KBM-7 (cell line): ENCODE data around the gene HECW1.
"Not testable (repeated sequence)": the region's sequence is repeated elsewhere in the genome, so short reads cannot be mapped to it uniquely, and the experiment has no call there.

Experiments
- DNase-seq: peaks from one replicate; pipeline ENCODE4 v3.0.0-alpha.2; 2015
- in situ Hi-C: fragments of 300-500 bp; cut with MboI; formaldehyde crosslinking; loops from 2 replicates; pipeline ENCODE4 v1.14.3; 2020; ENCODE audit warnings: low sequenced_read_pairs, low pct_unique_long_range_greater_than_20kb, mixed read lengths

HECW1 gene

GRCh38 chr7:43465581-43466554 lies 353.4 kb downstream of the HECW1 start:
- DNase-seq, result no peak
- in situ Hi-C loops, result loop anchor here (25.0 kb wide), 1 partner anchor 371 kb away; no protein-coding TSS in a partner anchor

- in situ Hi-C loops, result loop anchor here (25.0 kb wide), 1 partner anchor 370 kb away; no protein-coding TSS in a partner anchor
- DNase-seq, result no peak
Observed at GRCh38 chr7:43467406-43467805, 355.0 kb downstream of the HECW1 start.

- DNase-seq, result no peak
- in situ Hi-C loops, result loop anchor here (25.0 kb wide), 1 partner anchor 369 kb away; no protein-coding TSS in a partner anchor
Observed at GRCh38 chr7:43467846-43468245, 355.4 kb downstream of the HECW1 start.

- in situ Hi-C loops, result loop anchor here (25.0 kb wide), 1 partner anchor 368 kb away; no protein-coding TSS in a partner anchor
- DNase-seq, result no peak
Observed at GRCh38 chr7:43469051-43469450, 356.6 kb downstream of the HECW1 start.

GRCh38 chr7:43470110-43470509 lies 357.7 kb downstream of the HECW1 start:
- DNase-seq, result no peak
- in situ Hi-C loops, result loop anchor here (25.0 kb wide), 1 partner anchor 367 kb away; no protein-coding TSS in a partner anchor

GRCh38 chr7:43475983-43476382 lies 363.5 kb downstream of the HECW1 start:
- in situ Hi-C loops, result no loop called here
- no peak for DNase-seq

- DNase-seq, result no peak
- in situ Hi-C loops, result no loop called here
Observed at GRCh38 chr7:43476896-43477295, 364.4 kb downstream of the HECW1 start.

- in situ Hi-C loops, result no loop called here
- peak; percentile 8 for DNase-seq
Observed at GRCh38 chr7:43479042-43479441, 366.6 kb downstream of the HECW1 start.

- no peak for DNase-seq
- in situ Hi-C loops, result no loop called here
Observed at GRCh38 chr7:43479543-43479942, 367.1 kb downstream of the HECW1 start.

- no peak for DNase-seq
- in situ Hi-C loops, result no loop called here
Observed at GRCh38 chr7:43480581-43480980, 368.1 kb downstream of the HECW1 start.

- no peak for DNase-seq
- in situ Hi-C loops, result no loop called here
Observed at GRCh38 chr7:43481902-43482678, 369.6 kb downstream of the HECW1 start.

- in situ Hi-C loops, result no loop called here
- no peak for DNase-seq
Observed at GRCh38 chr7:43482679-43483252, 370.3 kb downstream of the HECW1 start.

GRCh38 chr7:43484678-43485395 lies 372.4 kb downstream of the HECW1 start:
- no peak for DNase-seq
- in situ Hi-C loops, result no loop called here

- in situ Hi-C loops, result no loop called here
- no peak for DNase-seq
Observed at GRCh38 chr7:43485580-43485979, 373.1 kb downstream of the HECW1 start.

GRCh38 chr7:43486008-43486407 lies 373.6 kb downstream of the HECW1 start:
- DNase-seq, in situ Hi-C loops: not testable (repeated sequence)

- in situ Hi-C loops, result no loop called here
Observed at GRCh38 chr7:43486634-43487033, 374.2 kb downstream of the HECW1 start.

GRCh38 chr7:43487731-43488073 lies 375.3 kb downstream of the HECW1 start:
- no peak for DNase-seq
- in situ Hi-C loops, result no loop called here

More at GRCh38 chr7:43486634-43487033, 374.2 kb downstream of the HECW1 start:
- no peak for DNase-seq

GRCh38 chr7:43489257-43489656 lies 376.8 kb downstream of the HECW1 start:
- no peak for DNase-seq
- in situ Hi-C loops, result no loop called here

- no peak for DNase-seq
- in situ Hi-C loops, result no loop called here
Observed at GRCh38 chr7:43490016-43490415, 377.6 kb downstream of the HECW1 start.
